SK-N-MC (cell line): ENCODE measurements around the gene PRKCB.
"Not testable (repeated sequence)": the region's sequence is repeated elsewhere in the genome, so short reads cannot be mapped to it uniquely, and the experiment has no call there.

Experiments used
- DNase-seq: peaks from one replicate; pipeline ENCODE4 v3.0.0-alpha.2; 2011; ENCODE audit warnings: low read depth, low spot score
- H3K27ac ChIP-seq: fragments of 200-600 bp; sonication (generic); 2 replicates; pipeline ENCODE4 v1.5.1; 2016; ENCODE audit warnings: mixed run types
- H3K36me3 ChIP-seq: fragments of 200-600 bp; sonication (generic); 2 replicates; pipeline ENCODE4 v1.6.1; 2017; ENCODE audit warnings: antibody characterized with exemption, low read length, mixed read lengths; ENCODE audit not compliant: insufficient read depth
- H3K4me3 ChIP-seq: fragments of 200-600 bp; sonication (generic); 2 replicates; pipeline ENCODE4 v1.5.1; 2016
- H3K9ac ChIP-seq: fragments of 200-600 bp; sonication (generic); 2 replicates; pipeline ENCODE4 v1.8.0; 2017; ENCODE audit warnings: mixed run types, mixed read lengths; ENCODE audit not compliant: insufficient read length
- H3K9me3 ChIP-seq: fragments of 200-600 bp; sonication (generic); 2 replicates; pipeline ENCODE4 v1.6.1; 2017; ENCODE audit warnings: low read depth, mild to moderate bottlenecking, antibody characterized with exemption, low read length, moderate library complexity, mixed read lengths
- EZH2 ChIP-seq: fragments of 200-600 bp; sonication (generic); IDR thresholded peaks from one replicate; pipeline ENCODE4 v1.6.1; 2017; ENCODE audit warnings: antibody characterized with exemption
- FOXP2 ChIP-seq: optimal IDR thresholded peaks from 2 replicates; pipeline ENCODE3; 2011; ENCODE audit warnings: mild to moderate bottlenecking, moderate library complexity; ENCODE audit not compliant: insufficient read depth; ENCODE audit errors: extremely low read length, control extremely low read depth
- POLR2AphosphoS5 ChIP-seq: IDR thresholded peaks from 2 replicates; pipeline ENCODE4 v1.6.1; 2012; ENCODE audit warnings: mild to moderate bottlenecking, low read depth, low read length, borderline replicate concordance

PRKCB gene

GRCh38 chr16:24013054-24013636 lies 177.4 kb downstream of the PRKCB start:
- Histone ChIP-seq H3K36me3 (peaks cover 5% of the 10 kb centered on the region; the same call in 1 of the 2 replicates), H3K4me3 (no peak overlapping the region), H3K9me3 (no peaks in the 10 kb centered on the region), H3K27ac (peak overlapping the region; percentile 88), H3K9ac (no peak overlapping the region)
- DNase-seq, result no peak
- TF ChIP-seq FOXP2, result no peak
- no peak for TF ChIP-seq EZH2
- no peak for TF ChIP-seq POLR2AphosphoS5

GRCh38 chr16:24013864-24014645 lies 178.3 kb downstream of the PRKCB start:
- Histone ChIP-seq H3K27ac (peak overlapping the region; percentile 88), H3K36me3 (peaks cover under 1% of the 10 kb centered on the region; the same call in 1 of the 2 replicates), H3K4me3 (peak overlapping the region; percentile 62), H3K9me3 (no peaks in the 10 kb centered on the region), H3K9ac (no peak overlapping the region)
- DNase-seq, result peak; percentile 75
- no peak for TF ChIP-seq FOXP2
- TF ChIP-seq EZH2, result no peak
- 0 out of 2 replicates have a peak, but pooled peaks have one; percentile 2 for TF ChIP-seq POLR2AphosphoS5

GRCh38 chr16:24014955-24015354 lies 179.2 kb downstream of the PRKCB start:
- not testable (repeated sequence) for H3K36me3 ChIP-seq, DNase-seq, H3K27ac ChIP-seq, H3K9me3 ChIP-seq, H3K9ac ChIP-seq, H3K4me3 ChIP-seq

- Histone ChIP-seq H3K9ac (no peak overlapping the region), H3K4me3 (no peak overlapping the region), H3K9me3 (no peaks in the 10 kb centered on the region), H3K36me3 (no peaks in the 10 kb centered on the region), H3K27ac (peak overlapping the region; percentile 85)
- TF ChIP-seq FOXP2, result no peak
- no peak for TF ChIP-seq POLR2AphosphoS5
- TF ChIP-seq EZH2, result no peak
- no peak for DNase-seq
Observed at GRCh38 chr16:24015923-24016322, 180.1 kb downstream of the PRKCB start.

GRCh38 chr16:24018485-24018884 lies 182.7 kb downstream of the PRKCB start:
- no peak for TF ChIP-seq FOXP2
- no peak for TF ChIP-seq EZH2
- TF ChIP-seq POLR2AphosphoS5, result no peak
- no peak for DNase-seq
- peak overlapping the region; percentile 79 for H3K27ac ChIP-seq

GRCh38 chr16:24022797-24023196 lies 187.0 kb downstream of the PRKCB start:
- TF ChIP-seq EZH2, result no peak
- no peak for TF ChIP-seq FOXP2
- no peak for TF ChIP-seq POLR2AphosphoS5
- no peak for DNase-seq

More at GRCh38 chr16:24018485-24018884, 182.7 kb downstream of the PRKCB start:
- H3K9me3 ChIP-seq, result no peaks in the 10 kb centered on the region
- H3K36me3 ChIP-seq, result no peaks in the 10 kb centered on the region
- no peak overlapping the region for H3K4me3 ChIP-seq
- no peak overlapping the region for H3K9ac ChIP-seq

GRCh38 chr16:24023621-24024020 lies 187.8 kb downstream of the PRKCB start:
- no peak for DNase-seq

More at GRCh38 chr16:24022797-24023196, 187.0 kb downstream of the PRKCB start:
- H3K36me3 ChIP-seq, result no peaks in the 10 kb centered on the region
- no peaks in the 10 kb centered on the region for H3K9me3 ChIP-seq
- H3K9ac ChIP-seq, result no peak overlapping the region
- H3K4me3 ChIP-seq, result no peak overlapping the region
- no peak overlapping the region for H3K27ac ChIP-seq

GRCh38 chr16:24024971-24025370 lies 189.2 kb downstream of the PRKCB start:
- TF ChIP-seq EZH2, result no peak
- no peak for TF ChIP-seq POLR2AphosphoS5
- no peak for TF ChIP-seq FOXP2

More at GRCh38 chr16:24023621-24024020, 187.8 kb downstream of the PRKCB start:
- H3K36me3 ChIP-seq, result no peaks in the 10 kb centered on the region
- no peak overlapping the region for H3K4me3 ChIP-seq
- no peak overlapping the region for H3K9ac ChIP-seq
- H3K27ac ChIP-seq, result no peak overlapping the region
- TF ChIP-seq POLR2AphosphoS5 (no peak), FOXP2 (no peak), EZH2 (no peak)
- H3K9me3 ChIP-seq, result no peaks in the 10 kb centered on the region

GRCh38 chr16:24027466-24027865 lies 191.7 kb downstream of the PRKCB start:
- Histone ChIP-seq H3K9me3 (no peaks in the 10 kb centered on the region), H3K36me3 (peaks cover 13% of the 10 kb centered on the region; the same call in 1 of the 2 replicates), H3K9ac (no peak overlapping the region), H3K4me3 (no peak overlapping the region), H3K27ac (no peak overlapping the region)
- TF ChIP-seq EZH2, result no peak
- TF ChIP-seq FOXP2, result no peak
- no peak for TF ChIP-seq POLR2AphosphoS5
- DNase-seq, result no peak

More at GRCh38 chr16:24024971-24025370, 189.2 kb downstream of the PRKCB start:
- Histone ChIP-seq H3K4me3 (no peak overlapping the region), H3K9ac (no peak overlapping the region), H3K9me3 (no peaks in the 10 kb centered on the region), H3K27ac (no peak overlapping the region), H3K36me3 (0 out of 2 replicates have a peak, but pooled peaks cover 4% of the 10 kb centered on the region)
- no peak for DNase-seq

GRCh38 chr16:24029841-24030240 lies 194.1 kb downstream of the PRKCB start:
- H3K36me3 ChIP-seq, result peaks cover 37% of the 10 kb centered on the region
- H3K27ac ChIP-seq, H3K4me3 ChIP-seq, H3K9me3 ChIP-seq, H3K9ac ChIP-seq, DNase-seq: not testable (repeated sequence)
